NCI-H345 treated with DMSO at 0.1 percent for 48 hours (cell line): ENCODE measurements around the gene C20orf141.
A peak's percentile ranks its signal among the peaks of the same experiment; 100 is the strongest.
"Not testable (repeated sequence)": the region's sequence is repeated elsewhere in the genome, so short reads cannot be mapped to it uniquely, and the experiment has no call there.

ENCODE experiments used
- DNase-seq: peaks from one replicate; lab custom pipeline; 2025; ENCODE audit not compliant: unreplicated experiment; lab: John Stamatoyannopoulos, UW

The C20orf141 gene

DNA sequence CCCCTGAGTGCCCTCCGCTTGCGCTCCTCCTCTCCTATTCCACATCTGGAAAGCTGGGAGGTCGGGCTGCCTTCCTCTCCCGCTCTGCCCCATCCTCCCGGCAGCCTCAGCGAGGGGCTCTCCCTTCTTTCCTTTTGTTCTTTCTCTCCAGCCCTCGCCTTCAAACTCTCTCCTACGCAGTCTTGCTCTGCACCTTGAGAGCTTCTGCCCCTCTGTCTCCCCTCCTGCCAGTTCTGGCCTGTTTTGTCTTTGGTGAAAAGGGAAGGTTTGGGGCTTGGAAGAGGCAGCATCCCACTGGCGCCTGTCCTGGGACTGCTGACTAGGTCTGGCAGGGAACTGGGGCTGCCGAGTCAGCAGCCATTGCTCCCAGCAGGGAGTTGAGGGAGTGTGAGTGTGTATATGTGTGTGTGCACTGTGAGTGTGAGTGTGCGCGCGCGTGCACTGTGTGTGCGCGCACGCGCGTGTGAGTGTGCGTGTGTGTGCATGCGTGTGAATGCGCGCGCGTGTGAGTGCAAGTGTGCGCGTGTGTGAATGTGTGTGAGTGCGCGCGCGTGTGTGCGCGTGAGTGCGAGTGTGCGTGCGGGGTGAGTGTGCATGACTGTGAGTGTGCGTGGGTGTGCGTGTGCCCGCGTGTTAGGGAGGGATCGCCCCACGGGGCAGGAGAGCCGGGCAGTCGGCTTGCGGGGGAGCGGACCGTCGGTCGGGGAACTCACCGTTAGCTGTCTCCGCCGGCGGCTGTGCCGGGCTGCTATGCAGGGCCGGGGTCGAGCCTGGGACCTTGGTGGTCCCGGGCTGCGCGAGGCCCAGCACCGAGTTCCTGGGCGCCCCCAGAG, 14.9 kb upstream of the C20orf141 start:
- no peak for DNase-seq

GRCh38 chr20:2800521-2801285, 14.1 kb upstream of the C20orf141 start, which contains the start of gene CPXM1:
CPXM1 (minus strand) TSS chr20:2800627; CDS start chr20:2800572, 55 bp downstream.
- peak; percentile 9 for DNase-seq

GRCh38 chr20:2801286-2801728, 13.5 kb upstream of the C20orf141 start:
- DNase-seq: no peak

GRCh38 chr20:2804041-2804828, 10.6 kb upstream of the C20orf141 start:
- no peak for DNase-seq

DNA sequence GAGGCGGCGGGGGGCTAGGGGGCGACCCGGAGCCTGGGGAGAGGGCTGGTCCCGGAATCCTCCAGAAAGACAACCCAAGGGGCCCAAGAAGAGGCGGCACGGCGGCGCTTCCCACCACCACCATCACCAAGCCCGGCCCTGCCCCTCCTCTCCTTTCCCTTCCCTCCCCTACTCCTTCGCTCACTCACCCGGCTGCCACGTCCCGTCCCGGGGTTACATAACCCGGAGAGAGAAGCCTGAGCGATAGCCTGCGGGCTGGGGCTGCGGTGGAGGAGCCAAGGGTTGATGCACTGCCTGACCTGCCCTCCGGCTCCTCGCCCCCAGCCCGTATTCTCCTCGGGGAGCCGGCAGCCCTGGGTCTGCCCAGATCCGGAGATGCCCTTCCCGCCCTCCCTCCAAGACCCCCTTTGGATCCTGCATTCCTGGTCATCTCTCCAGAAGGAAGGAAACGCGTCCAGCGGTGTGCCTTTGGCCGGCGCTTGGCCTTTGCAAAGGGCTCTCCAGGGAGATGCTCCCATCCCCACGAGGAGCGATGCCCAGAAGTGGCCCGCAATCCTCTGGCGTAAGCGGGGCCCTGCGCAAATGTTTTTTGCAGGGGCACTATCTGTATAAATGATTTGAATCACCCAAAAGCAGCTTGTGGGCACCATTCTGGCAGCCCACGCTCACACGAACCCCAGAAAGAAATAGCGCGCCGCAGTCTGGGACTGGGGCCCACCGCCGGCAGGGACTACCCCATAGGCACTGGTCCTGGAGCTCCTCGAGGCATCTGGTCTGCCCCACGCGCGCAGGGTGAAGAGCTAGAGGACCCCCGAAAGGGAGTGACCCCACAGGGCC, 9.7 kb upstream of the C20orf141 start:
- DNase-seq: no peak

DNA sequence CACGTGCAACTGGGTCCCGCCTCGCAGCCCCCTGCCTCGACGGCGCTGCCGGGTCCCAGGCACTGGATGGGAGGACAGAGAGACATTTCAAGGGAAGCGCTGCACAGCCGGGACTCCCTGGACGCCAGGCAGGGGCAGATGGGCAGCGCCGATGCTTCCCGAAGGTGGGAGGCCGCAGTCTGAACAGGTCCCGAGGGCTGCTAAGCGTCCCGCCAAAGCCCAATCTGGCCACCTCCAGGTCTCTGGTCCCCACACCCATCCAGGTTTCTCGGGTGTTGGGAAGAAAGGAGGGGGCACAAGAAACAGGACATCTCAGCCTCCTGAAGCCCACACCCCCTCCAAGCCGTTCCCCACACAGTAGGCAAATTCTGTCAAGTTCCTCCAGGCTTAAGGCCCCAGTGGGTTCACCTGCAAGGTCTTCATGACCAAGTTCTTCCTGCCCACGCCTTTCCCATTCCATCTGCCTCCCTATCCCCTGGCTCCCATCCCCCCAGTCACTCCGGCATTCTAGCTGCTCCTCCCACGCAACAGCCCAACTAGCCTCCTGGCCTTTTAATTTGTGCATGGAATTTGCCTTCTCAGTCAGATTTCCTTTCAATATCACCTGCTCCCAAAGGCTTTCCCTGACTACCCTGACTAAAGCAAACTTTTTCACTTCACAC, 9.0 kb upstream of the C20orf141 start:
- DNase-seq: no peak

DNA sequence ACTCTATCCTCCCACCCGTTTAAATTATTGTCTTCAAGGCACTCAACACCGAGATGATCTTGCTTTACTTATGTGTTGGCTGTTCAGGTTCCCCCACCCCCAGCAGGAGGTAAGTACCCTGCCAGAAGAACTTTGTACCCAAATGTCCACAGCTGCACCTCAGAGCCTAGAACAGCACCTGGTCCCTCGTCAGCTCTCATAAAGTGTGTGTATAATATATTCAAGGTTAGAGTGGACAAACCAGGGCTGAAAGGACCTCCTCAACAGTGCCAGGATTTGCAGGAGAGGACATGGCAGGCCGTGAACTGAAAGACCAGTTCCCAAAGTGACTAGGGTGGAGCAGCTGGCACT, 8.5 kb upstream of the C20orf141 start:
- no peak for DNase-seq

GRCh38 chr20:2807019-2807418, 7.8 kb upstream of the C20orf141 start:
- no peak for DNase-seq

GRCh38 chr20:2807929-2808328, 6.9 kb upstream of the C20orf141 start:
- not testable (repeated sequence) for DNase-seq

- no peak for DNase-seq
Measured at GRCh38 chr20:2809690-2810089, 5.1 kb upstream of the C20orf141 start.

- no peak for DNase-seq
Measured at GRCh38 chr20:2812189-2812588, 2.6 kb upstream of the C20orf141 start.

GRCh38 chr20:2814076-2814475, 711 bp upstream of the C20orf141 start:
- no peak for DNase-seq

GRCh38 chr20:2815242-2815900, 584 bp downstream of the C20orf141 start:
- DNase-seq: no peak

DNA sequence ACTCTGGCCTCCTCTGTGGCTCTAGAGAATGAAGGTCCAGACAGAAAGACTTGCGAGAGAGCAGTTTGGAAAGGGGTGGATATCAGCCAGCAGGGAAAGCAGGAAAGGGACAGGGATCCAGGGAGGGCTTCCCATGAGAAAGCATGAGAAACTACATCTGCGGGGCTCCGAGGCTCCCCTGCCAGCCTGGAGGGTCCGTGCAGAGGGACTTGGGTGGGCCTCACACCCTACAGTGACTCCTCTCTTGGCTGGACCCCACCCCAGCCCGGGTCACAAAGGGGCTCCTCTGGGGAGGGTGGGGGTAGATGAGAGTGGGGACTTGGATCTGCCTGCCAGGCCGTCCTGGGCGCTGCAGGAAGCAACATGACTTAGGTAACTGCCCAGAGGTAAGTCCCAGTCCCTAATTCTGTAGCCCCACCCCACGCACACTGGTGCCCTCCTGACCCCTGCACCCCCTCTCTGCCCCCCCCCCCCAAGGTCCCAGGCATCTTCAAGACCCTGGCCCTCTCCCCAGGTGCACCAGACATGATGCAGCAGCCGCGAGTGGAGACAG, 1.3 kb downstream of the C20orf141 start, which contains the start of gene TMEM239:
TSS of gene TMEM239 (plus strand) at position 335 of the 553 bp plus-strand sequence. CDS start at position 526, 191 bp downstream.
- DNase-seq: no peak

- no peak for DNase-seq
Measured at GRCh38 chr20:2816583-2817340, 2.0 kb downstream of the C20orf141 start.

- no peak for DNase-seq
Measured at GRCh38 chr20:2817341-2817726, 2.5 kb downstream of the C20orf141 start.

- DNase-seq: no peak
Measured at GRCh38 chr20:2817891-2818595, 3.3 kb downstream of the C20orf141 start.
